ENCODE measurements around the gene CIDEA. TPM values are rescaled to one million over a fixed set of nuclear protein-coding genes. Genes with fewer than 3 reads are reported as not detected.

CIDEA gene
- total and polyA plus RNA-seq, 7 donors: 0.38 to 2.7 (median 0.72) TPM; not detected in 3

DNA sequence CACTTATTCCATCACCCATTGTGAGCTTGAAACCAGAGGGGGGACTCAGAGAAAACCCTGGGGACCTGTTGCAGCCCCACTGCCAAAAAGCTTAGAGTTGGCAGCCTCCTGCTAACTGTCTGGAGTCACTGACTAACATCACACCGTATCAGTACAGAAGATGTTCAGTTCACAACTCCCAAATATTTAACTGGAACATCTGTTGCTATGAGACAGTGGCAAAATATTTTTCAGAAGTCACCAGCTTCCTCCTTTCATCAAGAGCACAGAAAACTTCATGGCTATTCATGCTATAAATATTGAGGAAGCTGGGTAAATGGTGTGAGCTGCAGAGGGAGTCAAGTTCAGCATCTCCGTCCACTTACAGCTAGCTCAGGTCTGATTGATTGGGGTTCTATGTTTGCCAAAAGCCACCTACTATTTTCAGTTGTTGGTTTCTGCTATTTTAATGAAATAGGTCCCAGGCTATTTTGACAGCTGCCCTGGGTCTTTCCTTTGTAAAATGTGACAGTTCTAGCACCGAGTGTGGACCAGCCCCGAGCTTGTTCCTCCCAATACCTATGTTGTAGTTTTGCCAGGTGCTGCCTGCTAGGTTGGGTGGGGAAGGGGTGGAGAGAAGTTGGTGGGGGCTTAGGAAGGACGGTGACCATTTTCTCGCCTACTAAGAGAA, 63.6 kb downstream of the CIDEA start:
- intact Hi-C loops (cut with DNase I): no loop called here
- H3K36me3 ChIP-seq (ENCODE audit: insufficient read depth in 1 of 2, low read depth in 1 of 2): peaks cover 0 to 32% of the 10 kb centered on the region in 2 donors
- 23 to 26% (median 24%) methylated on average over 6 of the region's 6 CpGs for WGBS, 3 donors
- H3K4me3 ChIP-seq: no peak overlapping the region
- H3K4me1 ChIP-seq: peaks cover 3% of the 10 kb centered on the region
- no peak overlapping the region for H3K27ac ChIP-seq
- ATAC-seq (peak in 3 of 4 donors; percentile 22 to 39 (median 25)), DNase-seq (no peak)
- no peaks in the 10 kb centered on the region for H3K27me3 ChIP-seq (ENCODE audit: insufficient read depth in 3 of 3, low read length in 2 of 3)
- no peaks in the 10 kb centered on the region for H3K9me3 ChIP-seq
- TF ChIP-seq, protein P1, sequence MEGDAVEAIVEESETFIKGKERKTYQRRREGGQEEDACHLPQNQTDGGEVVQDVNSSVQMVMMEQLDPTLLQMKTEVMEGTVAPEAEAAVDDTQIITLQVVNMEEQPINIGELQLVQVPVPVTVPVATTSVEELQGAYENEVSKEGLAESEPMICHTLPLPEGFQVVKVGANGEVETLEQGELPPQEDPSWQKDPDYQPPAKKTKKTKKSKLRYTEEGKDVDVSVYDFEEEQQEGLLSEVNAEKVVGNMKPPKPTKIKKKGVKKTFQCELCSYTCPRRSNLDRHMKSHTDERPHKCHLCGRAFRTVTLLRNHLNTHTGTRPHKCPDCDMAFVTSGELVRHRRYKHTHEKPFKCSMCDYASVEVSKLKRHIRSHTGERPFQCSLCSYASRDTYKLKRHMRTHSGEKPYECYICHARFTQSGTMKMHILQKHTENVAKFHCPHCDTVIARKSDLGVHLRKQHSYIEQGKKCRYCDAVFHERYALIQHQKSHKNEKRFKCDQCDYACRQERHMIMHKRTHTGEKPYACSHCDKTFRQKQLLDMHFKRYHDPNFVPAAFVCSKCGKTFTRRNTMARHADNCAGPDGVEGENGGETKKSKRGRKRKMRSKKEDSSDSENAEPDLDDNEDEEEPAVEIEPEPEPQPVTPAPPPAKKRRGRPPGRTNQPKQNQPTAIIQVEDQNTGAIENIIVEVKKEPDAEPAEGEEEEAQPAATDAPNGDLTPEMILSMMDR (IDR thresholded peaks at IDR 0.05): no peak

DNA sequence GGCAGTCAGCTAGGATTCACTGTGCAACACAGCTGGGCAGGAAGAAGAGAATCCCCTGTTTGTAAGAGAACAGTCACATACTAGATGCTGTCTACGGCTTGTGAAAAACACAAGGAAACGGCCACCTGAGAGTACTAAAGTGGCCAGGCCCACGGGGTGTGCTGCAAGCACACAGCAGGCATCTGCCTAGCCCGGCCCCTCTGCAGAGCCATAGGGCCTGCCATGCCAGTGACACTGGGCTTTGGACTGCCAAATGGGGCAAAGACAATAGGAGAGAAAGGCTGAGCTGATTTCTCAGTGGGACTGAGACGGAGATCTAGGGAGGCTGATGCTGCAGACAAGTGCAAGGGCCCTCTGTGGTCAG, 64.2 kb downstream of the CIDEA start:
- peaks cover 3% of the 10 kb centered on the region for H3K4me1 ChIP-seq
- no peaks in the 10 kb centered on the region for H3K9me3 ChIP-seq
- TF ChIP-seq, protein P1 (IDR thresholded peaks at IDR 0.05): no peak
- H3K36me3 ChIP-seq (ENCODE audit: insufficient read depth in 1 of 2, low read depth in 1 of 2): peaks cover 0 to 37% of the 10 kb centered on the region in 2 donors
- WGBS, 3 donors: 14 to 22% (median 16%) methylated on average over 5 of the region's 5 CpGs
- H3K27ac ChIP-seq: no peak overlapping the region
- DNase-seq (peak in 1 of 2 donors; percentile 51), ATAC-seq (peak; percentile 34 to 57 (median 50))
- no peaks in the 10 kb centered on the region for H3K27me3 ChIP-seq (ENCODE audit: insufficient read depth in 3 of 3, low read length in 2 of 3)
- intact Hi-C loops (cut with DNase I): no loop called here
- no peak overlapping the region for H3K4me3 ChIP-seq

DNA sequence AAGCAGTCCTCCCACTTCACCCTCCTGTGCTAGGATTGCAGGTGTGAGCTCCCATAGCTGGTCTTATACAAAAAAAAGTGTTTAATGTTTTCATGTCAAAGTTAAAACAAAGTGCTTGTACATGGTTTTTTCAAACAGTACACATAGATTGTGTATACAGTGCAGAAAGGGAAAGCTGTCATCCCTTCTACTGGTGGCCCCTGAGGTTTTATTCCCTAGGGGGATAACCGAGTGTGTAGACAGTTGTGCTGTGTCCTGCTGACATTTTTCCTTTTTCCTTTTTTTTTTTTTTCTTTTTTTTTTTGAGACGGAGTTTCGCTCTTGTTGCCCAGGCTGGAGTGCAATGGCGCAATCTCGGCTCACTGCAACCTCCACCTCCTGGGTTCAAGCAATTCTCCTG, 64.7 kb downstream of the CIDEA start:
- H3K27ac ChIP-seq: no peak overlapping the region
- intact Hi-C loops (cut with DNase I): no loop called here
- TF ChIP-seq, protein P1 (IDR thresholded peaks at IDR 0.05): no peak
- peaks cover 0 to 38% of the 10 kb centered on the region in 2 donors for H3K36me3 ChIP-seq (ENCODE audit: insufficient read depth in 1 of 2, low read depth in 1 of 2)
- H3K4me1 ChIP-seq: peaks cover 3% of the 10 kb centered on the region
- ATAC-seq (peak in 1 of 4 donors; percentile 23), DNase-seq (no peak)
- H3K9me3 ChIP-seq: no peaks in the 10 kb centered on the region
- 27 to 78% (median 57%) methylated on average over 1 to 5 of the region's 5 CpGs for WGBS, 3 donors
- H3K27me3 ChIP-seq (ENCODE audit: insufficient read depth in 3 of 3, low read length in 2 of 3): no peaks in the 10 kb centered on the region
- H3K4me3 ChIP-seq: no peak overlapping the region

DNA sequence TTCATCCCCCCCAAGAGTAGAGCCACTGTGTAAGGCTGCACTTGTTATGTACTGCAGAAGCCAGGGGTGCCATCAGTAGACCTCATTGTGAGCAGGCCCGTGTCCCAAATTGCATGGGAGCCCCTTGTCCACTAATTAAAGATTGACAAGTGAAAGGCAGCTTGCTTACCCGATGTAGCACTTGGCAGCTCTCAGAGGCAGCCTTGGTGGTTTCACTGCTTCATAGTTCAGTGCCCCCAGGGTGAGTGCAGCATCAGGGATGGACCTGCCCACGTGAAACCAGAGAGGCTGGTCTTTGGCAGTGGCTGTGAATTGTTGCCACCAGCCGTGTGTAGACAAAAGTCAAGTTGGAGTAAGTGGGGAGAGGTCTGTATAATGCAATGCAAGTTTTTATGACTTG, 67.2 kb downstream of the CIDEA start:
- Histone ChIP-seq H3K27me3 (ENCODE audit: insufficient read depth in 3 of 3, low read length in 2 of 3) (no peaks in the 10 kb centered on the region), H3K27ac (no peak overlapping the region), H3K4me1 (no peaks in the 10 kb centered on the region), H3K4me3 (no peak overlapping the region), H3K9me3 (no peaks in the 10 kb centered on the region), H3K36me3 (ENCODE audit: insufficient read depth in 1 of 2, low read depth in 1 of 2) (peaks cover 12 to 57% of the 10 kb centered on the region in 2 donors)
- no peak for DNase-seq
- WGBS, 3 donors: 41 to 55% (median 43%) methylated on average over 4 of the region's 4 CpGs
- TF ChIP-seq, protein P1 (IDR thresholded peaks at IDR 0.05): no peak
- no peak for ATAC-seq
- intact Hi-C loops (cut with DNase I): no loop called here

Measured in psoas muscle (tissue), 8 donors.